Pulmonary artery endothelial cell (primary cell): ENCODE data around the gene BTN1A1. TPM values are rescaled to one million over a fixed set of nuclear protein-coding genes. Genes with fewer than 3 reads are reported as not detected.
"Not testable (repeated sequence)": the region's sequence is repeated elsewhere in the genome, so short reads cannot be mapped to it uniquely, and the experiment has no call there.

ENCODE experiments used
- DNase-seq: peaks from one replicate; pipeline ENCODE4 v3.0.0-alpha.2; 2011; ENCODE audit warnings: low read depth, low spot score
- total RNA-seq: library from RNA; depleted of rRNA; stranded (reverse); fragments of >200 nt; gene quantifications from 2 replicates; pipeline ENCODE4 v1.2.3, GENCODE V29; 2014

The BTN1A1 gene
- total RNA-seq, 1 donor from 2014 or later = not detected

DNA sequence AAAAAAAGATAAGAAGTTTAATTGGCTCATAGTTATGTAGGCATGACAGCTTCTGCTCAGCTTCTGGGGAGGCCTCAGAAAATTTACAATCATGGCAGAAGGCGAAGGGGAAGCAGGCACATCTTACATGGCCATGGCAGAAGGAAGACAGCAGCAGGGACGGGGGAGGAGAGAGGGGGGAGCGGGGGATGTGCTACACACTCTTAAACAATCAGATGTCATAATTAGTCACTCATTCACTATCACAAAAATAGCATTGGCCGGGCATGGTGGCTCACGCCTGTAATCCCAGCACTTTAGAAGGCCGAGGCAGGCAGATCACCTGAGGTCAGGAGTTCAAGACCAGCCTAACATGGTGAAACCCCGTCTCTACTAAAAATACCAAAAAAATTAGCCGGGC is 10.9 kb downstream of the BTN1A1 start:
- DNase-seq = not testable (repeated sequence)

DNA sequence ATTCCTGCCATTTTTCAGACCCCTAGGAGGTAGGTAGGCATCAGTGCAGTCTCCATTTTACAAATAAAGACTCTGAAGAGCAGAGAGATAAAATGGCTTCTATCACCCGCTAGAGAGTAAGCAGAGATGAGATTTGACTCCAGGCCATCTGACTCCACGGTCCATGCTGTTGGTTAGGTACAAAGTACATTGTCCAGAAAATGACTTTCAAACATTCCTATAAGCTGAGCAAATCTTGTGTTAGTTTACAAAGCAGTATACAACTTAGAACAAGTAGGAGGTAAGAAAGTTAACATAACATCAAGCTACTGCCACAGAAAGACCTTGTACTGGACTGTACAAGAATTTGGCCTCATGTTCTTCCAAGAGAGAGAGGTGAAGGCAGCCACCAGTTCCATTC is 14.9 kb downstream of the BTN1A1 start:
- DNase-seq = no peak

DNA sequence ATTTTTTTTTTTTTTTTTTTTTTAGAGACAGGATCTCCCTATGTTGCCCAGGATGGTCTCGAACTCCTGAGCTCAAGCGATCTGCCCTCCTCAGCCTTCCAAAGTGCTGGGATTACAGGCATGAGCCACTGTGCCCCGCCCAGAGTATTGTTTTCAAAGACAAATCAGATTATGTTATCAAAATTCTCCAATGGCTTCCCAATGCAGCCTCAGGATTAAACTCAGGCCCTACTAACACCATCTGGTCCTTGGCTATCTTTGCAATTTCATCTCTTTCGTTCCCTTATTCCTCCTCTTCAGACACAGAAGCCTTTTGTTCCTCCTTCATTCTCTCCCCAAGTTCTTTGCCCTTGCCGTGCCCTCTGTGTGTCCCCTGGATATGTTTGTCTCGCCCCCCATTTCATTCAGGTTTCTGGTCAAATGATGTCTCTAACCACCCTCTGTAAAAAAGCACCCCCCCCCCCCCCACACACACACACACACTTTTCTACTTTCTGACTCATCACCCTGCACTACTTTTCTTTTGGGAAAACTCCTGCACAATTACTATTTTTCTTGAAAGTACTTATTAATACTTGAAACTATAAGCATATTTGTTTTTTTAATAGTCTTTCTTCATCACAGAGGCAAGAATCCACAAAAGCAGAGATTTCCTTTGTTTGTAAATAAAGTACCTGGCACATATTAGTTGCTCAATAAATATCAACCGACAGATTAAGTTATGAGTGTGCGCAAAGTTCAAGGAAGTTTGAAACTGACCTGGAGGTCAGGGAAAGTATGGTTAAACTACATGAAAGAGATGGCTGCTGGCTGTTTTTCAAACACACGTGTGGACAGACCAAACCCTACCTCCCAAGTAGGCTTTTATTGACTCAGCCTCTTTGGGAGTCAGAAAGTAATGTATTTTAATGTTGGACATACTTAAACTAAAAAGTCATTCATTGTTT is 16.7 kb downstream of the BTN1A1 start:
- DNase-seq = no peak

GRCh38 chr6:26519359-26519758 is 19.3 kb downstream of the BTN1A1 start:
- DNase-seq = no peak

DNA sequence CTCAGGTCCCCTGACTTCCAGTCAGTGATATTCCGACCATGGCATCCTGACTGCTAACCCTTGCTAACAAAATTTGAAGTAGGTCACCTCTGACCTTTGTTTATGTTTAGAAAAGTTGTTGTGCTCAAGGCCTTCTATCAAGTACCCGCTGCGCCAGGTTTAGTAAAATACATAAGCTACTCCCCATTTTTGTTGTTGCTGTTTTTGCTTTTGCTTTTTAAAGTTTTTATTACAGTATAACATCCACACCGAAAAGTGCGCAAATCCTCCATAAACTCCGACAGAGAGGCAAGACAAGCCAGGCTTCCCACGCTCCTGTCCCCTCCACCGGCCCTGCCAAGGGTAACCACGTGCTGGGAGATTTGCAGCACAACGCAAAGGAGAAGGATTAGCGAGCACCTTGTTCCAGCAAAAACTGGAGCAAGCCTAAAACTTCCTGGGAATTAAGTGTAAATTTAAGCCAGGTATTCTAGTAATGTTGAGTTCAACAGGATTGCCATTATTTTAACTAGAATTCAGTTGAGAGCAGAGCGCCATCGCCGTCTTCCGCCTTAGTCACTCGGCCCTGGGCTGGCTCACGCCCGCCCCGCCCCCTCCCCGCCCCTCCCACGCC is 20.2 kb downstream of the BTN1A1 start:
- DNase-seq = no peak

- DNase-seq = peak; percentile 56
Observed at GRCh38 chr6:26520850-26521599, 20.9 kb downstream of the BTN1A1 start.

- no peak for DNase-seq
Observed at GRCh38 chr6:26521600-26522391, 21.7 kb downstream of the BTN1A1 start.

DNA sequence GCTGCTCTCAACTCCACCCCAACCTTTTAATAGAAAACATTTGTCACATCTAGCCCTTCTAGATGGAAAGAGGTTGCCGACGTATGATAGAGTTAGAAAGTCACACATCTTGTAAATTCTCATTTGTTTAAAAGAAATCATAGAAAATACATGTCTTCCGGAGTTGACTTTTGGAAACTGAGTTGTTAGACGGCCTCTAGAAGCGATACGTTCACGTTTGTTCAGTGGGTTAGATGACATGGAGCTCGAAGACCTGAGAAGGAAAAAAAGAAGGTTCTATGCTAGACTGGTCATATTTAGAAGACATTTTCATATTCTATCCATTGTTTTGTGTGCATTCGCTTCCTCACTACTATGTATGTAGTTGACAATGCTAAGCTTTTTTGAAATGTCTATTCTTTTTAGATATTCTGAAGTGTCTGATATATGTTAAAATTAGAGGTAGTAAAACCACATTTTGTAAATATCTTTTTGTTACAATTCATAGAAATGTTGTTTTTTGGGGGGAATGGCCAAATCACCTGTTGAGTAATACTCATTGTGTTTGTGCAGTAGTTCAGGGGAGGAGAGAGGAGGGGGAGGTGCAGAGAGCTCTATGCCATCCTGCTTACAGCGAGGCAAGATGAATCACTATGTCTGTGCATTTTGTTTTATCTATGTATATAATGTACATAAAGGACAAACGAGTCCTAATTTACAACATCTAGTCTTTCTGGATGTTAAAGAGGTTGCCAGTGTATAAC is 22.6 kb downstream of the BTN1A1 start:
- not testable (repeated sequence) for DNase-seq

DNA sequence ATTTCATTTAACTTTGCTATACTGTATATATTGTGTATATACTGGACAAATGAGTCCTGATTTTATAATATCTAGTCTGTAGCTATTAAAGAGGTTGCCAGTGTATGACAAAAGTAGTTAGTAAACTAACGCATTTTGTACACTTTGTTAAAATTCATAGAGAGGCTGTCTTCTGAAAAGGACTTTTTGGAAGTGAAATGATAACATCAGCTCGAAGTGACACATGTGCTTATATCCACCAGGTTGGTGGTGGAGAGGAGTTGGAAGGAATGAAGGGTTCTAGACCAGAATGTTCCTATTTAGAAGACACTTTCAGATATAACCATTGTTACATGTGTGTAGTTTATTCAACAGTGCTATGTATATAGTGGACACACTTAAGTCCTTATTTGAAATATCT is 24.2 kb downstream of the BTN1A1 start:
- DNase-seq = not testable (repeated sequence)

DNA sequence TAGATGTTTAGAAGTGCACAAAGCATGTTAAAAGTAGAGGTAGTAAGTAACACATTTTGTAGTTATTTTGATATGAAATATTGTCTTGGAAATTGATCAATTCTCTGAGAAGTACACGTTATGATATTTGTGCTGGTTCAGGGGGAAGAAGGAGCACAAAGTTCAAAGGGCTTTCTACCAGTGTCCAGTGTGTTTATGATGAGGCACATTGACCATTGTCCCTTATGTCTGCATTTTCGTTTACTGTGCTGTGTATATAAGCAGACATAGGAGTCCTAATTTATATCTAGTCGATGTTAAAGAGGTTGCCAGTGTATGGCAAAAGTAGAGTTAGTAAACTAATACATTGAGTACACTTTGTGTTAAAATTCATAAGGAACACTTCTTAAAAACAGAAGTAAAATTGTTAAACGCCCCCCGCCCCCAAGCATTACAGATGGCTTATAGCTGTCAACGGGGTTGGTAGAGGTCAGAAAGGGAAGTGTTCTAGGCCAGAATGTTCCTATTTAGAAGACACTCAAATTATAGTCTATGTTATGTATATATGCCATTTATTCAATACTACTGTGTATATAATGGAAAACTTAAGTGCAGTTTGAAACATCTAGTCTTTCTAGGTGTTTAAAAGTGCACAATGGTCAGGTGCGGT is 24.7 kb downstream of the BTN1A1 start:
- no peak for DNase-seq

DNA sequence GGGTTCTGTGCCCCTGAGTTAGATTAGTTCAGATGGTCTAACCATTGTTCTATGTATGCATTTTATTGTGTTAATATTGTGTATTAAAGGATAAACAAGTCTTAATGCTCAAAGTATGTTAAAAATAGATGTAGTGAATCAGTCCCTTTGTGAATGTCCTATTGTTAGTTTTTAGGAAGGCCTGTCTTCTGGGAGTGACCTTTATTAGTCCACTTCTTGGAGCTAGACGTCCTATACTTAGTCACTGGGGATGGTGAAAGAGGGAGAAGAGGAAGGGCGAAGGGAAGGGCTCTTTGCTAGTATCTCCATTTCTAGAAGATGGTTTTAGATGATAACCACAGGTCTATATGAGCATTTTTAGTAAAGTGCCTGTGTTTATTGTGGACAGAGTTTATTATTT is 25.7 kb downstream of the BTN1A1 start:
- DNase-seq = no peak

GRCh38 chr6:26526928-26527327 is 26.8 kb downstream of the BTN1A1 start:
- no peak for DNase-seq

DNA sequence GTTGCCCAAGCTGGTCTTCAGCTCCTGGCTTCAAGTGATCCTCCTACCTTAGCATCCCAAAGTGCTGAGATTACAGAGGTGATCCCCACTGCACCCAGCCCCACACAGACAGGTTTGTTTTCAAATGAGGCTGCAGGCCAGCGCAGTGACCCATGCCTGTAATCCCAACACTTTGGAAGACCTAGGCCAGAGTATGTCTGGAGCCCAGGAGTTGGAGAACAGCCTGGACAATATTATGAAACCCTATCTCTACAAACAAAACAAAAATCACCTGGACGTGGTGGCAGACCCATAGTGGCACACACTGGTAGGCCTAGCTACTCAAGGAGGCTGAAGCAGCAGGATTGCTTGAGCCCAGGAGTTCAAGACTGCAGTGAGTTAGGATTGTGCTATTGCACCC is 30.1 kb downstream of the BTN1A1 start:
- DNase-seq = no peak

DNA sequence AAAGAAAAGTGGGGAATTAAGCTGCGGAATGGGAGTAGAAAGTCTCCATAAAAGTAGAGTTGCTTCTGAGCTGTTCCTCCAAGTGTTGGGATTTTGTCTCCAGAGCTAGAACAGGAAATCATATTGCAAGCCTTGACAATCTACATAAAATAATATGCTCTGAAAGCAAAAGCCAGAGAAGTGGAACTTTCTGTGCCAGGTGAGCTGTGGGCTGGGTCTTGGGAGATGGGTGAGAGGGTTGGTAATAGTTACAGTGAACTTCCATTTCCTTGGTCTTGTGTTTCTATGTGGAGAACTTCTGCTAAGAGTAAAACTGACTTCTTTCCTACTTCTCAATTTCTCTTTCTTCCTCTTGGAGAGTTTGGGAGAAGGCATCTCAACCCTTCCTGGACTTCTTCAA is 31.8 kb downstream of the BTN1A1 start:
- DNase-seq = no peak

DNA sequence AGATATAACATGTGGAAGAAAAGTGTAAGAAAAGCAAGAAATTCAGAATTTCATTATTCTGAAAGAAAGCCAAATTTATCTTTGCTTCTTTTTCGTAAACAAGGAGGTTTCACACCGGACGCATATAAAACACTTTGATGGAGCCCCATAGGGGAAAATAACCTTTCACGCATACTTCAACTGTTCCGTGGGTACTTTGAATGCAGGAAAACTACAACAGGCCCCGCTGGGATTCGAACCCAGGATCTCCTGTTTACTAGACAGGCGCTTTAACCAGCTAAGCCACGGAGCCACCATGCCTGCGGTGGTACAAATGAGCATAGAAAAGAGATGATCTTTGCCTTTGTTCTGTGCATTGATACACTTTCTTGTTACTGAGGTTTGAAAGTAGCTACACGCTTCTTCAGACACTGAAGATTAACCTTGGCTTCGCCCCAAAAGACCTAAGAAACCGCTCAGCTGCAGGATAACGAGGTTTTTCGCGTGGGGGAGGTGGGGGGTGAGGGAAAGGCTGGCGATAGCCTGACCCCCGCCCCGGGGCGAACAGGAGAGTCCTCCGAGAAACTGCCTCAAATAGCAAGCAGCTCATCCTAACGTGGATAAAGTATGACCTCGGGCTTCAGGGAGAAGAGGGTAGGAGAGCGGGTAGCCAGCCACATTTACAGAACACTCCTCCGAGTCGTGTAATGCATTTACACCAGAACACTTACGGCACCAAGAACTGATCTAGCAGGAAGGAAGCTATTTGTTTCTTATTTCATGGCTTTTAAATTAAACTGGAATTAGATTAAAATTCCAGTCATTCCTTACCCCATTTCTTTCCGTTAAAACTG is 32.8 kb downstream of the BTN1A1 start:
- DNase-seq = no peak

- DNase-seq = no peak
Observed at GRCh38 chr6:26533532-26533931, 33.4 kb downstream of the BTN1A1 start.

DNA sequence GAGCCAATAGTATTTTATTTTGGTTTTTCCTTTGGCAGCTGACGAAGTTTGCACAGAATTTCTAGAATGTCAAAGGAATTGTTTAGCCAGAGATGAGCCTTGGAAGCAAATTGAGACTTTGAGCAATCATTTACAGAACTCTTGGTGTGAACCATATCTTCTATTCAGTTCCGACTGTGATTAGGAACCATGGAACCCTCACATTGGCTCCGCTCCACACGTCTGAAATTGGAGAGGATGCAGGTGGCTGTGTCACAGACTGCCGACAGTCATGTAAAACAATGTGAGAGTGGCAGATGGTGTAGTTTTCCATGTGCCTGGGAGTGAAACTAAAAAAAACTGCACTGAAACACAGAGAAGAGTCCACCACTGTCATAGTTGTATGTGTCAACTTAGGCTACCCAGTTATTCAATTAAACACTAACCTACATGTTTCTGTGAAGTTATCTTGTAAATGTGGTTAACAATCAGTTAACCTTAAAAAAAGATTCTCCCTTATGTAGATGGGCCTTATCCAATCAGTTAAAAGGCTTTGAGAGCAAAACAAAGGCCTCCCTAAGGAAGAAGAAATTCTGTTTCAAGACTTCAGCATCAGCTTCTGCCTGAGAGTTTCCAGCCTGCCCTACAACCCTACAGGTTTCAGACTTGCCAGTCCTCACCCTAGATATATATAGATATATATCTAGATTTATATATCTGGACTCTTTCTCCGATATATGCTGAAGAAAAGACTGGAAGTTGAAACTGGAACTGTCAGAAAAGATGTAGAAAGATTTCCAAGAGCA is 34.8 kb downstream of the BTN1A1 start:
- no peak for DNase-seq

GRCh38 chr6:26536571-26537159 is 36.6 kb downstream of the BTN1A1 start:
- DNase-seq = no peak
